A549 treated with ZK216348 at 1 μM for 4 hours (cell line): ENCODE data around the gene EVX1. TPM values are rescaled to one million over a fixed set of nuclear protein-coding genes. Genes with fewer than 3 reads are reported as not detected.

Experiments used
- total RNA-seq: library from RNA; stranded (reverse); fragments of 200-300 nt; extraction: Qiagen RNA extraction; gene quantifications from 5 replicates; pipeline ENCODE4 v1.2.3, GENCODE V29; 2022; ENCODE audit warnings: low read depth

Gene EVX1
- 0.14 to 0.19 TPM (median 0.15 TPM) in 3 of 5 replicates, not detected in the others for total RNA-seq

GRCh38 chr7:27242555-27243339 lies at the start of gene EVX1:
EVX1 (plus strand) TSS chr7:27242802; CDS start chr7:27243031, 229 bp downstream.

GRCh38 chr7:27199849-27200760 lies 42.5 kb upstream of the EVX1 start, which contains the start of gene HOXA13:
HOXA13 (minus strand) TSS chr7:27200091; CDS start chr7:27200077, 14 bp downstream.

Other genes starting within 250 kb of the EVX1 start
- 2.7 to 4.7 TPM (median 3.8 TPM) in 5 replicates for gene HOXA1, start 146.8 kb upstream of the EVX1 start, total RNA-seq
- gene HOXA2, start 140.1 kb upstream of the EVX1 start, total RNA-seq = 0.69 to 1.5 TPM (median 0.94 TPM) in 5 replicates
- 1.5 to 2.6 TPM (median 2.2 TPM) in 5 replicates for gene HOXA4, start 112.0 kb upstream of the EVX1 start, total RNA-seq
- gene HOXA5, start 99.1 kb upstream of the EVX1 start, total RNA-seq = 3.2 to 7.3 TPM (median 5.8 TPM) in 5 replicates
- gene HOXA6, start 95.0 kb upstream of the EVX1 start, total RNA-seq = 1.0 to 2.6 TPM (median 1.9 TPM) in 5 replicates
- gene HOXA3, start 90.2 kb upstream of the EVX1 start, total RNA-seq = 3.8 to 9.6 TPM (median 8.0 TPM) in 5 replicates
- gene HOXA7, start 86.1 kb upstream of the EVX1 start, total RNA-seq = 4.6 to 6.0 TPM (median 4.7 TPM) in 5 replicates
- 0.29 to 0.79 TPM (median 0.38 TPM) in 5 replicates for gene HOXA9, start 77.3 kb upstream of the EVX1 start, total RNA-seq
- gene HOXA10, start 68.5 kb upstream of the EVX1 start, total RNA-seq = 7.3 to 8.9 TPM (median 7.7 TPM) in 5 replicates
- gene HOXA11, start 57.6 kb upstream of the EVX1 start, total RNA-seq = 0.33 to 0.90 TPM (median 0.61 TPM) in 5 replicates
- gene HOXA13, start 42.7 kb upstream of the EVX1 start, total RNA-seq = 1.3 to 2.6 TPM (median 2.2 TPM) in 5 replicates